Mucosa of descending colon (tissue), 3 donors: ENCODE results near the gene SLX1A. TPM values are rescaled to one million over a fixed set of nuclear protein-coding genes. Genes with fewer than 3 reads are reported as not detected.
"Not testable (repeated sequence)": the region's sequence is repeated elsewhere in the genome, so short reads cannot be mapped to it uniquely, and the experiment has no call there.

Experiments
- ATAC-seq: fragments of 200-7000 bp; cut with Tn5 transposase; one replicate; pipeline ENCODE4 v1.9.1; 2020; ENCODE audit warnings: mild to moderate bottlenecking, moderate library complexity
- DNase-seq, 3 donors: peaks; one replicate each; pipeline ENCODE4 v3.0.0-alpha.2; 2020
- H3K36me3 ChIP-seq: fragments of 200-600 bp; one replicate; pipeline ENCODE4 v1.8.0; 2021; ENCODE audit warnings: low read depth, mild to moderate bottlenecking
- H3K4me1 ChIP-seq: fragments of 200-600 bp; one replicate; pipeline ENCODE4 v1.8.0; 2021; ENCODE audit warnings: low read depth, mild to moderate bottlenecking
- H3K4me3 ChIP-seq: fragments of 200-600 bp; one replicate; pipeline ENCODE4 v1.8.0; 2021; ENCODE audit warnings: mild to moderate bottlenecking
- H3K9me3 ChIP-seq: fragments of 200-600 bp; one replicate; pipeline ENCODE4 v1.8.0; 2021; ENCODE audit warnings: mild to moderate bottlenecking
- CTCF ChIP-seq: fragments of 200-600 bp; IDR thresholded peaks from one replicate; pipeline ENCODE4 v1.8.0; 2022; ENCODE audit warnings: antibody characterized with exemption, mild to moderate bottlenecking
- intact Hi-C, 2 donors: fragments of 100-400 bp; cut with DNase I in 1 of 2; cut with micrococcal nuclease in 1 of 2; formaldehyde crosslinking; loops; one replicate each; pipeline versions ENCODE4 v1.11.0 to v1.11.1; 2022; cut with DNase I, micrococcal nuclease
- total RNA-seq, 3 donors: library from RNA; stranded (reverse); fragmentation: NEBNext Ultra II Directional in 2 of 3; extraction: Animal tissue kit (Norgen Biotek cat#: 25700) in 2 of 3; gene quantifications; one replicate each; pipeline versions ENCODE4 v1.2.1 to v1.2.4, GENCODE V29; 2021 to 2023
- donor health status: DM: no; HTN: no; CAD: no; lungs with moderate emphysema.
- donor health status: DM: no; HTN: no; CAD: no.
- donor health status: DM: no; HTN: yes; CAD: no.

SLX1A gene
- total RNA-seq, 3 donors from 2014 or later, result 52.8 to 100 (median 68.0) TPM

- TF ChIP-seq CTCF, result no peak
- no peaks in the 10 kb centered on the region for H3K36me3 ChIP-seq
- ATAC-seq (peak; percentile 52), DNase-seq (peak; percentile 65 to 91 (median 75))
- peaks cover 5% of the 10 kb centered on the region for H3K4me1 ChIP-seq
- intact Hi-C loops, result no loop called here
- no peaks in the 10 kb centered on the region for H3K9me3 ChIP-seq
- H3K4me3 ChIP-seq, result no peak overlapping the region
Measured at GRCh38 chr16:30185683-30186421, 7.8 kb upstream of the SLX1A start.

GRCh38 chr16:30186444-30186781, 7.3 kb upstream of the SLX1A start:
- Histone ChIP-seq H3K36me3 (no peaks in the 10 kb centered on the region), H3K4me1 (peaks cover 5% of the 10 kb centered on the region), H3K9me3 (no peaks in the 10 kb centered on the region), H3K4me3 (no peak overlapping the region)
- no peak for TF ChIP-seq CTCF
- intact Hi-C loops, result no loop called here
- no peak for ATAC-seq
- peak in 1 of 3 donors; percentile 59 for DNase-seq

- peak; percentile 88 to 92 (median 92) for DNase-seq
- intact Hi-C loops, result no loop called here
- TF ChIP-seq CTCF, result peak; percentile 70
- H3K4me3 ChIP-seq, result no peak overlapping the region
- H3K36me3 ChIP-seq, result no peaks in the 10 kb centered on the region
- H3K4me1 ChIP-seq, result peaks cover 5% of the 10 kb centered on the region
- no peaks in the 10 kb centered on the region for H3K9me3 ChIP-seq
- ATAC-seq, result peak; percentile 48
Measured at GRCh38 chr16:30186782-30187555, 6.7 kb upstream of the SLX1A start.

- Histone ChIP-seq H3K9me3 (no peaks in the 10 kb centered on the region), H3K36me3 (no peaks in the 10 kb centered on the region), H3K4me3 (no peak overlapping the region), H3K4me1 (peaks cover 5% of the 10 kb centered on the region)
- TF ChIP-seq CTCF, result no peak
- ATAC-seq (no peak), DNase-seq (no peak)
- intact Hi-C loops, result no loop called here
Measured at GRCh38 chr16:30187556-30187865, 6.2 kb upstream of the SLX1A start.

- H3K36me3 ChIP-seq, result no peaks in the 10 kb centered on the region
- H3K9me3 ChIP-seq, result no peaks in the 10 kb centered on the region
- intact Hi-C loops, result no loop called here
- ATAC-seq, result no peak
- H3K4me1 ChIP-seq, result peaks cover 5% of the 10 kb centered on the region
- DNase-seq, result peak; percentile 16 to 65 (median 37)
- no peak for TF ChIP-seq CTCF
- H3K4me3 ChIP-seq, result no peak overlapping the region
Measured at GRCh38 chr16:30187971-30188561, 5.6 kb upstream of the SLX1A start.

GRCh38 chr16:30191158-30191557, 2.5 kb upstream of the SLX1A start:
- peak in 1 of 3 donors; percentile 31 for DNase-seq
- H3K9me3 ChIP-seq, H3K4me1 ChIP-seq, ATAC-seq, intact Hi-C loops, H3K4me3 ChIP-seq, H3K36me3 ChIP-seq: not testable (repeated sequence)

- H3K36me3 ChIP-seq, intact Hi-C loops, H3K4me1 ChIP-seq, H3K4me3 ChIP-seq, H3K9me3 ChIP-seq, DNase-seq: not testable (repeated sequence)
- ATAC-seq, result peak; percentile 46
Measured at GRCh38 chr16:30193098-30193497, 577 bp upstream of the SLX1A start.

- H3K4me1 ChIP-seq, H3K4me3 ChIP-seq, H3K36me3 ChIP-seq, intact Hi-C loops, H3K9me3 ChIP-seq: not testable (repeated sequence)
- peak in 2 of 3 donors; percentile 59 to 71 for DNase-seq
- peak; percentile 80 for ATAC-seq
Measured at GRCh38 chr16:30194172-30194925, 674 bp downstream of the SLX1A start.
